ENCODE measurements around the gene RFXAP.

GRCh38 chr13:36841391-36841790 lies 22.4 kb downstream of the RFXAP start:
- peak in 1 of 2 donors; percentile 9 for TF ChIP-seq CTCF (conservative IDR thresholded peaks at IDR 0.05 in 1 of 2, IDR thresholded peaks at IDR 0.05 in 1 of 2; ENCODE audit: low read depth in 1 of 2, low read length in 2 of 2)
- TF ChIP-seq EZH2 (IDR thresholded peaks at IDR 0.05; ENCODE audit: low read length, missing control alignments) = no peak
